ENCODE measurements around the gene DNMT3A. TPM values are rescaled to one million over a fixed set of nuclear protein-coding genes. Genes with fewer than 3 reads are reported as not detected.

Gene DNMT3A
- total RNA-seq, 1 experiment from 2014 or later, result 35.7 TPM

DNA sequence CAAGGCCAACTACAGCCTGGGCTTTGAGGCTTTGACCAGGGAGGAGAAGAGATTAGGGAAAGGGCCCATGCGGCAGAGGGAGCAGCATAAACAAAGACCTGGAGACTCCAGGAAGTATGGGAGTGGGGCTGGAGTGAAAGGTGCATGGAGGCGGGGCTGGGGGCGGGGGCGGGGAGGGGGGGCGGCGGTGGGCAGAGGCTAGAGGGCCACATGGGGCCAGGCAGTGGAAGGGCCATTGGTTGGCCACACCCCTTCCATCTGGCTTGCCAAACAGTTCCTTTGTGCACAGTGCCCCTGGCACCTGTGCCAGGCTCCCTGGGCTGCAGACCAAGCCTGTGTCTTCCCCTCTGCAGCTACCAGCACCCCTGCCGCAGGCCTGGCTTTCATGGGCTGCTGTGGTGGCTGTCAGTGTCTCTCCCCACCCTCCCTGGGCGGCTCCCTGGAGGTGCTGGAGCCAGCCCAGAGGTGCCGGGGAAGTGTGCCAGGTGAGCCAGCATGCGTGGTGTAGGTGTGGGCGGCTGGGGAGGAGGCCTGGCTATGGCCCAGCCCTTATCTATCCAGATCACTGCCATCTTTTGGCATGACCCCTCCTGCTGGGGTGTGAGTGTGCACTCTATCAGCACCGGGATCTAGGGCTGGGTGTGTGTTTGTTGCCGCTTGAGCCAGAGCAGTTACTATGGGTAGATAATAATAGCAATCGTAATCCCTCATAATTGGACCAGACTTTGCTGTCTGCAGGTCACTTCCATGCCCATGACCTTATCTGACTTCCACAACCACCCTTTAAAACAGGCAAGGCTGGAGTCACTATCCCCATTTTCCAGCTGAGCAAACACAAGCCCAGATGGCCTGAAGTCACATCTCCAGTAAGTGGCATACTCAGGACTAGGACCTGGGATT, 30.5 kb downstream of the DNMT3A start:
- H3K27me3 Mint-ChIP-seq (ENCODE audit: unreplicated experiment), result no peaks in the 10 kb centered on the region
- CTCF ChIA-PET, result interaction anchor here (0.5 to 0.6 kb wide), 2 partner anchors 225 to 381 kb away, joined by 3 to 6 read pairs; no protein-coding TSS in a partner anchor
- no peaks in the 10 kb centered on the region for H3K9me3 Mint-ChIP-seq (ENCODE audit: low read depth, unreplicated experiment)
- no TSS peak for BruUV-seq (replicated peaks)
- H3K4me3 Mint-ChIP-seq (ENCODE audit: low read depth, unreplicated experiment), result no peak overlapping the region
- no peak overlapping the region for H3K27ac Mint-ChIP-seq (ENCODE audit: unreplicated experiment)
- peaks cover 15% of the 10 kb centered on the region for H3K4me1 Mint-ChIP-seq (ENCODE audit: low read depth, unreplicated experiment)
- H3K36me3 Mint-ChIP-seq (ENCODE audit: insufficient read depth, unreplicated experiment), result no peaks in the 10 kb centered on the region
- intact Hi-C loops (cut with micrococcal nuclease; ENCODE audit: unreplicated experiment), result no loop called here
- peak; percentile 43 for DNase-seq
- TF ChIP-seq, protein P1, sequence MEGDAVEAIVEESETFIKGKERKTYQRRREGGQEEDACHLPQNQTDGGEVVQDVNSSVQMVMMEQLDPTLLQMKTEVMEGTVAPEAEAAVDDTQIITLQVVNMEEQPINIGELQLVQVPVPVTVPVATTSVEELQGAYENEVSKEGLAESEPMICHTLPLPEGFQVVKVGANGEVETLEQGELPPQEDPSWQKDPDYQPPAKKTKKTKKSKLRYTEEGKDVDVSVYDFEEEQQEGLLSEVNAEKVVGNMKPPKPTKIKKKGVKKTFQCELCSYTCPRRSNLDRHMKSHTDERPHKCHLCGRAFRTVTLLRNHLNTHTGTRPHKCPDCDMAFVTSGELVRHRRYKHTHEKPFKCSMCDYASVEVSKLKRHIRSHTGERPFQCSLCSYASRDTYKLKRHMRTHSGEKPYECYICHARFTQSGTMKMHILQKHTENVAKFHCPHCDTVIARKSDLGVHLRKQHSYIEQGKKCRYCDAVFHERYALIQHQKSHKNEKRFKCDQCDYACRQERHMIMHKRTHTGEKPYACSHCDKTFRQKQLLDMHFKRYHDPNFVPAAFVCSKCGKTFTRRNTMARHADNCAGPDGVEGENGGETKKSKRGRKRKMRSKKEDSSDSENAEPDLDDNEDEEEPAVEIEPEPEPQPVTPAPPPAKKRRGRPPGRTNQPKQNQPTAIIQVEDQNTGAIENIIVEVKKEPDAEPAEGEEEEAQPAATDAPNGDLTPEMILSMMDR (IDR thresholded peaks at IDR 0.05; ENCODE audit: unreplicated experiment), result no peak

DNA sequence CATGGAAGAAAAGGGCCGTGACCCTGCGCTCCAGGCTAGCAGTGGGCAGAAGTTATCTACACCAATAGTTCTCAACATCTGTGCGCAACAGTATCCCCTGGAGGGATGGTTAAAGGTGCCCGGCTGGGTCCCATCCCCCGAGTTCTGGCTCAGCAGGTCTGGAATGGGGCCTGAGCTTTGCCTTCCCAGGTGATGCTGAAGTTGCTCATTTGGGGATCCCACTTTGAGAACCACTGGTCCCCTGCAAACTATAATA, 31.1 kb downstream of the DNMT3A start:
- no peak overlapping the region for H3K27ac Mint-ChIP-seq (ENCODE audit: unreplicated experiment)
- BruUV-seq (replicated peaks), result no TSS peak
- TF ChIP-seq, protein P1 (IDR thresholded peaks at IDR 0.05; ENCODE audit: unreplicated experiment), result no peak
- no peak for DNase-seq
- no peaks in the 10 kb centered on the region for H3K27me3 Mint-ChIP-seq (ENCODE audit: unreplicated experiment)
- no peak overlapping the region for H3K4me3 Mint-ChIP-seq (ENCODE audit: low read depth, unreplicated experiment)
- intact Hi-C loops (cut with micrococcal nuclease; ENCODE audit: unreplicated experiment), result no loop called here
- no peaks in the 10 kb centered on the region for H3K9me3 Mint-ChIP-seq (ENCODE audit: low read depth, unreplicated experiment)
- no peaks in the 10 kb centered on the region for H3K36me3 Mint-ChIP-seq (ENCODE audit: insufficient read depth, unreplicated experiment)
- CTCF ChIA-PET, result interaction anchor here (0.5 to 0.6 kb wide), 2 partner anchors 226 to 381 kb away, joined by 3 to 6 read pairs; no protein-coding TSS in a partner anchor
- peaks cover 15% of the 10 kb centered on the region for H3K4me1 Mint-ChIP-seq (ENCODE audit: low read depth, unreplicated experiment)

DNA sequence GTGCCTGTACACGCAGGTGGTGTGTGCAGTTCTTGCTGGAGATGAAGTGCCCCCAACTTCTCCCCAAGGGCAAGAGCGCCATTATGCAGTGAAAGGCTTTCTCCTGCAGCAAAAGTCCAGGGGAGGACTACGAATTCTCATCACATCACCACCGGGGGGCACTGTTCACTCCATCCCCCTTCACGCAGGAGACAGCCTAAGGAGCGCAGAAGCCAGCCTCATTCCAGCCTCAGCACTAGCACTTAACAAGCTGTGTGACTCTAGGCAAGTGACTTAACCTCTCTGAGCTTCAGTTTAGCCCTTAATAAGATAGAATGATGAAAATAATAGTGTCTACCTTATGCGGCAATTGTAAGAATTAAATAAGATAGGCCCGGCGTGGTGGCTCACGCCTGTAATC, 32.3 kb downstream of the DNMT3A start:
- Mint-ChIP-seq H3K36me3 (ENCODE audit: insufficient read depth, unreplicated experiment) (no peaks in the 10 kb centered on the region), H3K27me3 (ENCODE audit: unreplicated experiment) (no peaks in the 10 kb centered on the region), H3K4me1 (ENCODE audit: low read depth, unreplicated experiment) (peaks cover 15% of the 10 kb centered on the region), H3K27ac (ENCODE audit: unreplicated experiment) (no peak overlapping the region), H3K4me3 (ENCODE audit: low read depth, unreplicated experiment) (no peak overlapping the region), H3K9me3 (ENCODE audit: low read depth, unreplicated experiment) (no peaks in the 10 kb centered on the region)
- CTCF ChIA-PET, result interaction anchor here (0.7 kb wide), 1 partner anchor 143 kb away, joined by 3 read pairs; no protein-coding TSS in a partner anchor
- intact Hi-C loops (cut with micrococcal nuclease; ENCODE audit: unreplicated experiment), result loop anchor here (5.0 kb wide), 1 partner anchor 213 kb away; no protein-coding TSS in a partner anchor
- BruUV-seq (replicated peaks), result no TSS peak
- TF ChIP-seq, protein P1 (IDR thresholded peaks at IDR 0.05; ENCODE audit: unreplicated experiment), result no peak
- DNase-seq, result peak; percentile 54

DNA sequence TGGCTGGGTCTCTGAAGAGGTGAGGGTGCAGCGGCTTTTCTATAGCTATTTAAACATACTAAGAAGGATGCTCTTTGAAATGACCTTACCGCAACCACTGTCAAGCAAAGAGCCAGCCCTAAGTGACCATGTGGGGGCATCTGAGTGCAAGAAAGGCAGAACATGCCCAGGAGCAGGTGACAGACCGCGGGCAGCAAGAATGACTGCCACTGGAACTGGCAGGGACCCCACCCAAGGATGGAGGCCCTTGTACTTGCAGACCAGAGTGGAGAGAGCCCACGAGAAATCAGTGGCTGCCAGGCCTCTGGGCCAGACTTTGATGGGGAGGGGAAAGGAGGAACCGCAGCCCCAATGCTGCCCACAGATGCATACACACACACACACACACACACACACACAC, 33.1 kb downstream of the DNMT3A start:
- TF ChIP-seq, protein P1 (IDR thresholded peaks at IDR 0.05; ENCODE audit: unreplicated experiment), result no peak
- BruUV-seq (replicated peaks), result no TSS peak
- no peaks in the 10 kb centered on the region for H3K36me3 Mint-ChIP-seq (ENCODE audit: insufficient read depth, unreplicated experiment)
- H3K4me3 Mint-ChIP-seq (ENCODE audit: low read depth, unreplicated experiment), result no peak overlapping the region
- CTCF ChIA-PET, result no interaction called here
- intact Hi-C loops (cut with micrococcal nuclease; ENCODE audit: unreplicated experiment), result loop anchor here (5.0 kb wide), 1 partner anchor 214 kb away; no protein-coding TSS in a partner anchor
- no peaks in the 10 kb centered on the region for H3K27me3 Mint-ChIP-seq (ENCODE audit: unreplicated experiment)
- H3K27ac Mint-ChIP-seq (ENCODE audit: unreplicated experiment), result no peak overlapping the region
- H3K4me1 Mint-ChIP-seq (ENCODE audit: low read depth, unreplicated experiment), result peaks cover 15% of the 10 kb centered on the region
- no peak for DNase-seq
- H3K9me3 Mint-ChIP-seq (ENCODE audit: low read depth, unreplicated experiment), result no peaks in the 10 kb centered on the region

Measured in Calu3 (cell line).